ENCODE data around the gene CBARP. TPM values are rescaled to one million over a fixed set of nuclear protein-coding genes. Genes with fewer than 3 reads are reported as not detected.

The CBARP gene
- total RNA-seq, 1 experiment from 2014 or later = 28.4 TPM

DNA sequence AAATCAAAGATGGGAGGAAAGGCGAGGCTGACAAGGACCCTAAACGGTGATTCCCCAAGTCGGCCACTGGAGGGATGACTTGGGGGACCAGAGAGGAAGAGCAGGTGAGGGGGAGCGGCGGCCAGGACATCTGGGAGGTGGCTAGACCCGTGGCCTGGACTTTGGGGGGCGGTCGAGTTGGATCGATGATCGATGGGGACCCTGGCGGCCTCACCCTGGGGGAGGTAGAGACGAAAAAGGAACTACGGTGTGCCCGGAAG lies 23.7 kb upstream of the CBARP start:
- Histone ChIP-seq H2BK120ac (ENCODE audit: low read depth, low read length, poor library complexity, severe bottlenecking) (no peak overlapping the region), H3K9ac (ENCODE audit: extremely low read depth, insufficient read length, low read length) (peak overlapping the region; percentile 41), H3K4me2 (ENCODE audit: insufficient read depth, insufficient read length, low read length) (peak overlapping the region; percentile 84), H2BK15ac (ENCODE audit: low read depth, low read length) (no peak overlapping the region), H2BK5ac (ENCODE audit: insufficient read length, low read length) (no peak overlapping the region), H4K20me1 (ENCODE audit: control insufficient read depth, insufficient read depth, insufficient read length) (no peaks in the 10 kb centered on the region), H3K56ac (ENCODE audit: insufficient read length, low read depth, low read length) (no peak overlapping the region), H3K9me3 (ENCODE audit: control insufficient read depth, low read depth, low read length) (no peaks in the 10 kb centered on the region), H3K18ac (ENCODE audit: insufficient read length, low read depth, low read length) (peak overlapping the region; percentile 70), H3K4ac (ENCODE audit: low read depth, low read length) (no peak overlapping the region), H3K79me1 (ENCODE audit: insufficient read depth, low read depth, low read length, poor library complexity, severe bottlenecking) (no peaks in the 10 kb centered on the region), H3T11ph (ENCODE audit: low read length) (no peak overlapping the region), H3K4me1 (ENCODE audit: insufficient read depth, low read length) (peaks cover 4% of the 10 kb centered on the region; the same call in 1 of the 2 replicates), H4K5ac (ENCODE audit: insufficient read length, low read depth, low read length) (no peak overlapping the region), H4K8ac (replicated peaks; ENCODE audit: insufficient read length, low read depth, low read length) (no peak overlapping the region), H3K23ac (ENCODE audit: insufficient read length, low read depth, low read length) (no peak overlapping the region), H3K79me2 (ENCODE audit: insufficient read depth, low read length) (no peaks in the 10 kb centered on the region), H3K14ac (ENCODE audit: insufficient read depth, low read length) (peak overlapping the region; percentile 84), H2AK5ac (ENCODE audit: insufficient read length, low read length) (no peak overlapping the region), H2BK20ac (ENCODE audit: low read depth, low read length, poor library complexity, severe bottlenecking) (no peak overlapping the region), H3K23me2 (ENCODE audit: insufficient read length, low read depth, low read length, poor library complexity, severe bottlenecking) (peaks cover 23% of the 10 kb centered on the region), H2AFZ (ENCODE audit: low read length) (no peak overlapping the region), H3K27me3 (ENCODE audit: insufficient read depth, low read length) (no peaks in the 10 kb centered on the region), H4K91ac (ENCODE audit: insufficient read length, low read depth, low read length) (no peak overlapping the region), H2BK12ac (ENCODE audit: insufficient read length, low read depth, low read length) (no peak overlapping the region), H3K27ac (ENCODE audit: insufficient read length, low read depth, low read length) (no peak overlapping the region)
- peaks cover 8 to 34% (median 18%) of the 10 kb centered on the region in 3 experiments for H3K36me3 Mint-ChIP-seq (ENCODE audit: insufficient read depth in 1 of 3, low read depth in 3 of 3)
- H3K4me3 Mint-ChIP-seq = peak overlapping the region; percentile 84 to 93
- H3K27me3 Mint-ChIP-seq (ENCODE audit: low read depth) = no peaks in the 10 kb centered on the region; the same call in 1 of the 2 replicates
- DNase-seq = no peak
- TF ChIP-seq, protein P1, sequence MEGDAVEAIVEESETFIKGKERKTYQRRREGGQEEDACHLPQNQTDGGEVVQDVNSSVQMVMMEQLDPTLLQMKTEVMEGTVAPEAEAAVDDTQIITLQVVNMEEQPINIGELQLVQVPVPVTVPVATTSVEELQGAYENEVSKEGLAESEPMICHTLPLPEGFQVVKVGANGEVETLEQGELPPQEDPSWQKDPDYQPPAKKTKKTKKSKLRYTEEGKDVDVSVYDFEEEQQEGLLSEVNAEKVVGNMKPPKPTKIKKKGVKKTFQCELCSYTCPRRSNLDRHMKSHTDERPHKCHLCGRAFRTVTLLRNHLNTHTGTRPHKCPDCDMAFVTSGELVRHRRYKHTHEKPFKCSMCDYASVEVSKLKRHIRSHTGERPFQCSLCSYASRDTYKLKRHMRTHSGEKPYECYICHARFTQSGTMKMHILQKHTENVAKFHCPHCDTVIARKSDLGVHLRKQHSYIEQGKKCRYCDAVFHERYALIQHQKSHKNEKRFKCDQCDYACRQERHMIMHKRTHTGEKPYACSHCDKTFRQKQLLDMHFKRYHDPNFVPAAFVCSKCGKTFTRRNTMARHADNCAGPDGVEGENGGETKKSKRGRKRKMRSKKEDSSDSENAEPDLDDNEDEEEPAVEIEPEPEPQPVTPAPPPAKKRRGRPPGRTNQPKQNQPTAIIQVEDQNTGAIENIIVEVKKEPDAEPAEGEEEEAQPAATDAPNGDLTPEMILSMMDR (conservative IDR thresholded peaks at IDR 0.05) = peak; percentile 47
- H3K27ac Mint-ChIP-seq = peak overlapping the region; percentile 74 to 96 (median 96); a peak in 6 of 7 replicates
- peaks cover 59 to 62% of the 10 kb centered on the region in 2 experiments for H3K4me1 Mint-ChIP-seq
- no CpG with 5 or more reads among the region's 14 CpGs for WGBS (ENCODE audit: extremely low coverage, insufficient read length, low lambda C conversion rate)
- no peaks in the 10 kb centered on the region; a peak in 1 of 5 replicates for H3K9me3 Mint-ChIP-seq

Measured in H9 (cell line).